Colonic mucosa (tissue), 4 donors: ENCODE measurements around the gene FST. TPM values are rescaled to one million over a fixed set of nuclear protein-coding genes. Genes with fewer than 3 reads are reported as not detected.

Experiments
- DNase-seq: peaks from one replicate; pipeline ENCODE4 v3.0.0-alpha.2; 2020
- H3K27ac ChIP-seq: fragments of 200-600 bp; one replicate; pipeline ENCODE4 v1.8.0; 2021
- H3K27me3 ChIP-seq: fragments of 200-600 bp; one replicate; pipeline ENCODE4 v1.8.0; 2021
- H3K36me3 ChIP-seq: fragments of 200-600 bp; one replicate; pipeline ENCODE4 v1.8.0; 2021
- H3K4me1 ChIP-seq: fragments of 200-600 bp; one replicate; pipeline ENCODE4 v1.8.0; 2021; ENCODE audit warnings: mild to moderate bottlenecking
- H3K4me3 ChIP-seq: fragments of 200-600 bp; one replicate; pipeline ENCODE4 v1.8.0; 2021
- H3K9ac ChIP-seq, 2 donors: one replicate each; pipeline ENCODE4 v1.7.0; 2013; ENCODE audit warnings: control low read depth in 2 of 2, low read depth in 2 of 2, low read length in 2 of 2
- H3K9me3 ChIP-seq: fragments of 200-600 bp; one replicate; pipeline ENCODE4 v1.8.0; 2021
- intact Hi-C: fragments of 100-400 bp; cut with DNase I; formaldehyde crosslinking; loops from one replicate; pipeline ENCODE4 v1.14.1; 2022
- total RNA-seq, 2 donors: library from RNA; stranded (reverse); fragmentation: NEBNext Ultra II Directional in 1 of 2; extraction: Animal tissue kit (Norgen Biotek cat#: 25700) in 1 of 2; gene quantifications; one replicate each; pipeline ENCODE4 v1.2.1, GENCODE V29; 2021
- TF ChIP-seq, protein P1 (sequence below): fragments of 200-600 bp; IDR thresholded peaks from one replicate; pipeline ENCODE4 v1.8.0; 2022; ENCODE audit warnings: antibody characterized with exemption, mild to moderate bottlenecking
- donor health status: healthy.
- donor health status: DM: no; HTN: no; CAD: no.
- donor health status: DM: no; HTN: no; CAD: no.

Gene FST
- total RNA-seq, 2 donors from 2014 or later, result 0.91 to 3.2 TPM

DNA sequence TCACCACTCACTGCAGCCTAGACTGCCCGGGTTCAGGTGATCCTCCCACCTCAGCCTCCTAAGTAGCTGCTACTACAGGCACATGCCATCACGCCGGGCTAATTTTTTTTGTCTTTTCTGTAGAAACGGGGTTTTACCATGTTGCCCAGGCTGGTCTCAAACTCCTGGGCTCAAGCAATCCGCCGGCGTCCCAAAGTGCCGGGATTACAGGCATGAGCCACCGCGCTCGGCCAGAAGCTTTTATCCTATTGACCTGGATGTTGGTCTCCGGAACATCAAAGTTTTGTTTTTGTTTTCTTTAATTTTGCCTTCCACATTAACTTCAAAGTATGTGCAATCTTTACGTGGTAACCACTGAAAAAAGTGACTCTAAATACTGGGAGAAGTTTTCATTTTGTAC, 42.4 kb upstream of the FST start:
- H3K27me3 ChIP-seq, result no peaks in the 10 kb centered on the region
- no peak for DNase-seq
- no peak overlapping the region for H3K9ac ChIP-seq
- intact Hi-C loops, result no loop called here
- no peak overlapping the region for H3K4me3 ChIP-seq
- H3K36me3 ChIP-seq, result no peaks in the 10 kb centered on the region
- TF ChIP-seq, protein P1, sequence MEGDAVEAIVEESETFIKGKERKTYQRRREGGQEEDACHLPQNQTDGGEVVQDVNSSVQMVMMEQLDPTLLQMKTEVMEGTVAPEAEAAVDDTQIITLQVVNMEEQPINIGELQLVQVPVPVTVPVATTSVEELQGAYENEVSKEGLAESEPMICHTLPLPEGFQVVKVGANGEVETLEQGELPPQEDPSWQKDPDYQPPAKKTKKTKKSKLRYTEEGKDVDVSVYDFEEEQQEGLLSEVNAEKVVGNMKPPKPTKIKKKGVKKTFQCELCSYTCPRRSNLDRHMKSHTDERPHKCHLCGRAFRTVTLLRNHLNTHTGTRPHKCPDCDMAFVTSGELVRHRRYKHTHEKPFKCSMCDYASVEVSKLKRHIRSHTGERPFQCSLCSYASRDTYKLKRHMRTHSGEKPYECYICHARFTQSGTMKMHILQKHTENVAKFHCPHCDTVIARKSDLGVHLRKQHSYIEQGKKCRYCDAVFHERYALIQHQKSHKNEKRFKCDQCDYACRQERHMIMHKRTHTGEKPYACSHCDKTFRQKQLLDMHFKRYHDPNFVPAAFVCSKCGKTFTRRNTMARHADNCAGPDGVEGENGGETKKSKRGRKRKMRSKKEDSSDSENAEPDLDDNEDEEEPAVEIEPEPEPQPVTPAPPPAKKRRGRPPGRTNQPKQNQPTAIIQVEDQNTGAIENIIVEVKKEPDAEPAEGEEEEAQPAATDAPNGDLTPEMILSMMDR, result no peak
- H3K27ac ChIP-seq, result no peak overlapping the region
- H3K4me1 ChIP-seq, result no peaks in the 10 kb centered on the region
- H3K9me3 ChIP-seq, result no peaks in the 10 kb centered on the region

DNA sequence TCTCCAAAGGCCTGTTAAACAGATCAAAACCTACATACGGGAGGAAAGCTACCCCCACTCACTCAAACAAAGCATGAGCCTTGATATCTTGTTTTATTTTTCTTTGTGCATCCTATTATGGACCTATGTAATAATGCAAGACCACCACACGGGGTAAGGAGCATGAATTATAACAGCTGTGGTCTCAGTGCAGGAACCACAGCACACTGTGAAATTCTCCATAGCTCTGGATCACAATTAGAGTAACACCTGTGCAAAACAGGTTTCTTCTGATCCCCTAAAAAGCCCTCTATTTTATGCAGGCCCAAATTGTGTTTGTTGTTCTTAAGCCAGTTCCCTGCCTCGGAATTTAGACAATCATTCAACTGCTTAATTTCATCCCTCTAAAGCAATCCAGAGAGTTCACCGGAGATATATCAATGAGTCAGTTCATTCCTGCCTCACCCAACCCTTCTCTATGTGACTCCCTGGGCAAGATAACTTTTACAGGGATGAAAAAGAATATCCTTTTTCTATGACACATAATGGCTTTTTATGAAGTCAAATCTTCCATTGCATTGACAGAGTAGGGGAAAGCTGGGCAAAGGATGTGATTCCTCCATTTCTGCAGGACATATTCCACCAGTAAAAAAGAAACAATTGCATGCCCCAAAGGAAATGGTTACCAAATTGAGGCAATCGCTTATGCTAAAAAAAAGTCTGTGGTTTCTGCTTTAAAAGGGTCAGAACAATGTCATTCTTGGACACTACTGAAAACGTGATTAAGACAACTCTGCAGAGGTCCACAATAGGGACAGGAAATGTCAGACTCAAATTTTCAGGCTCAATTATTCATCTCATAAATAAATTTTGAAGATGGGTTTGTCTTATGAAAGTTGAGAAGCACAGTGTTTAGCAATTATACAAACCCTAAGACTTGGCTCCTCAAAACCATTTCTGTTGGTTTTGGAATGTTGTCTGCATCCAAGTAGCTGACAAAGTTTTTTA, 41.6 kb upstream of the FST start:
- H3K9me3 ChIP-seq, result no peaks in the 10 kb centered on the region
- DNase-seq, result no peak
- intact Hi-C loops, result no loop called here
- no peak overlapping the region for H3K4me3 ChIP-seq
- H3K4me1 ChIP-seq, result no peaks in the 10 kb centered on the region
- no peak overlapping the region for H3K27ac ChIP-seq
- TF ChIP-seq, protein P1, result no peak
- H3K9ac ChIP-seq, result no peak overlapping the region
- no peaks in the 10 kb centered on the region for H3K27me3 ChIP-seq
- no peaks in the 10 kb centered on the region for H3K36me3 ChIP-seq

DNA sequence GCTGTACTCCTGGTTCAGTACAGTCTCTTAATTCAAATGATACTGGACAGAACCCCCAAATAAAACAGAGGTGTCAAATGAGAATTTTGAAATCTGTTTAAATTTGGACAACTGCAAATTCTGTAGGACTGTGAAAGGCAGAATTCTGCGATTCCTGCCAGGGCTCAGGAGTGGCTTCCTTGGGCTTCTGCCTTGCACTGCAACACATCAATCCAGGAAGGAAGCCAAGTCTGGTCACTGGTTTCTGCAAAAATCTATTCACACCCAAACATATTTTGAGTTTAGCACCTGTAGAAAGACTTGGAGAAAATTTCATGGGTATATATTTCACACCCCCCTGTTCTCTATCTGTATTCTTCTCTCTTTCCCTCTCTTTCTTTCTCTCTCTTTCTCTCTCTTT, 37.5 kb upstream of the FST start:
- intact Hi-C loops, result no loop called here

DNA sequence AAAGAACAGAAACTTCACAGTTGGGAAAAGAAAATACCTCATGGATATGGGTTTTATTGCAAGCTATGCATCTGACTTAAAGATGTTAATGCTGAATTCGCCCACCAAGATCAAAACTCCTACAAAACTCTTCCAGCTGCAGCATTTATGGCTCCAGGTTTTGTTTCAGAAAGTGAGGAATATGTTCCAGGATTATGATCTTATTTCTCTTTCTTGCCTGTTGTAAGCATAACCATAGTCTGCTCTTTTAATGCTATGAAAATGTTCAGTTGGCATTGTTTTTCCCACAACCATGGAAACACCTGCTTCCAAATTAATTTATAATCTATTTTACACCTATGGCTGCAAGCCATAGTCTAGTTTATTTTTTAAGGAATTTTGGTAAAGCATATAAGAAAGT, 34.9 kb upstream of the FST start:
- Histone ChIP-seq H3K4me1 (no peaks in the 10 kb centered on the region), H3K4me3 (no peak overlapping the region), H3K9ac (no peak overlapping the region), H3K27me3 (no peaks in the 10 kb centered on the region), H3K36me3 (no peaks in the 10 kb centered on the region), H3K9me3 (no peaks in the 10 kb centered on the region), H3K27ac (no peak overlapping the region)
- TF ChIP-seq, protein P1, result no peak
- no peak for DNase-seq
- intact Hi-C loops, result no loop called here

More for the DNA sequence above, 37.5 kb upstream of the FST start:
- Histone ChIP-seq H3K27me3 (no peaks in the 10 kb centered on the region), H3K36me3 (no peaks in the 10 kb centered on the region), H3K9me3 (no peaks in the 10 kb centered on the region), H3K4me1 (no peaks in the 10 kb centered on the region), H3K27ac (no peak overlapping the region), H3K9ac (no peak overlapping the region), H3K4me3 (no peak overlapping the region)
- TF ChIP-seq, protein P1, result no peak
- DNase-seq, result no peak

DNA sequence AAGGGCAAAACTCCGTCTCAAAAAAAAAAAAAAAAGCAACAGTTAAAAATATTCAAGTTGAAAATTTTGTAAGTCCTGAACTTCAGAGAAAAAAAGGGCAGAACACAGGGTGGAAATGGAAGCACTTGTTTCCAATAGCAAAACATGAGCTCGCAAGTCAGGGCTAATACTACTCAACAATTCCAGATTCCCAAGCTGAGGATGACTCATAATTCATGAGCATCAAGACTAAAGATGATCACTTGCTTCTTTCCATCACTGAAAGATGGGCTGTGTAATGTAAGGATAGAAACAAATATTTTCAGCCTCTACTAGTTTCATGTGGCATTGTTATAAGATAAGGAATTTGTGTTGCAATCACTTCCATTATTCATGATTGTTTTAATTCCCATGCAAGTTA, 33.5 kb upstream of the FST start:
- Histone ChIP-seq H3K27me3 (no peaks in the 10 kb centered on the region), H3K9ac (no peak overlapping the region), H3K36me3 (no peaks in the 10 kb centered on the region), H3K4me1 (no peaks in the 10 kb centered on the region), H3K4me3 (no peak overlapping the region), H3K9me3 (no peaks in the 10 kb centered on the region), H3K27ac (no peak overlapping the region)
- no peak for DNase-seq
- TF ChIP-seq, protein P1, result no peak
- intact Hi-C loops, result no loop called here
